OCI-LY3 (cell line): ENCODE data around the gene JADE3.

Source experiments
- EZH2phosphoT487 ChIP-seq: fragments of 200-600 bp; shearing (Covaris generic); IDR thresholded peaks from 2 replicates; pipeline ENCODE4 v1.6.1; 2018; ENCODE audit warnings: antibody characterized with exemption, mixed run types, low read depth
- TF ChIP-seq, protein P1 (sequence below): fragments of 200-600, 300-600 bp; sonication (generic); IDR thresholded peaks from 2 replicates; pipeline ENCODE4 v1.5.1; 2014; ENCODE audit warnings: antibody characterized with exemption, low read length, low read depth

DNA sequence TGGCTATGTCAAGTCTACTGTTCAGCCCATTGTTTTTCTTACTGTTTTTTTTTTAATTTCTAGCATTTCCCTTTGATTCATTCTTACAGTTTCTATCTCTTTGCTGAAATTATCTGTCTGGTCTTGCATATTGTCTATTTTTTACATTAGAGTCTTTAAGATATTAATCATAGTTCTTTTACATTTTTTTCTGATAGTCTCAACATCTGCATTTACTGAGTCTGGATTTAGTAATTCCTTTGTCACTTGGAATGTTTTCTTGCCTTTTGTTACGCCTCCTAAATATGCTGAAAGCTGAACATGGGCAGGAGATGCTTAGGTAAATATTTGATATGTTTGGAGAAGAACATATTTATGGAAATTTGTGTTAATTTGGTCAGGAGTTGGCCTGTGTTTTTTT lies 10.4 kb downstream of the JADE3 start:
- TF ChIP-seq, protein P1, sequence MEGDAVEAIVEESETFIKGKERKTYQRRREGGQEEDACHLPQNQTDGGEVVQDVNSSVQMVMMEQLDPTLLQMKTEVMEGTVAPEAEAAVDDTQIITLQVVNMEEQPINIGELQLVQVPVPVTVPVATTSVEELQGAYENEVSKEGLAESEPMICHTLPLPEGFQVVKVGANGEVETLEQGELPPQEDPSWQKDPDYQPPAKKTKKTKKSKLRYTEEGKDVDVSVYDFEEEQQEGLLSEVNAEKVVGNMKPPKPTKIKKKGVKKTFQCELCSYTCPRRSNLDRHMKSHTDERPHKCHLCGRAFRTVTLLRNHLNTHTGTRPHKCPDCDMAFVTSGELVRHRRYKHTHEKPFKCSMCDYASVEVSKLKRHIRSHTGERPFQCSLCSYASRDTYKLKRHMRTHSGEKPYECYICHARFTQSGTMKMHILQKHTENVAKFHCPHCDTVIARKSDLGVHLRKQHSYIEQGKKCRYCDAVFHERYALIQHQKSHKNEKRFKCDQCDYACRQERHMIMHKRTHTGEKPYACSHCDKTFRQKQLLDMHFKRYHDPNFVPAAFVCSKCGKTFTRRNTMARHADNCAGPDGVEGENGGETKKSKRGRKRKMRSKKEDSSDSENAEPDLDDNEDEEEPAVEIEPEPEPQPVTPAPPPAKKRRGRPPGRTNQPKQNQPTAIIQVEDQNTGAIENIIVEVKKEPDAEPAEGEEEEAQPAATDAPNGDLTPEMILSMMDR, result no peak
- no peak for TF ChIP-seq EZH2phosphoT487
